Right lung (tissue), 5 donors: Measurements from ENCODE around the gene DCD. TPM values are rescaled to one million over a fixed set of nuclear protein-coding genes. Genes with fewer than 3 reads are reported as not detected.
"Not testable (repeated sequence)": the region's sequence is repeated elsewhere in the genome, so short reads cannot be mapped to it uniquely, and the experiment has no call there.

Experiments used
- DNase-seq, 2 donors: peaks; one replicate each; pipeline ENCODE4 v3.0.0-alpha.2; 2013
- polyA plus RNA-seq, 5 donors: library from polyadenylated mRNA; unstranded; fragments of 120-200 nt; gene quantifications; one replicate each; pipeline versions ENCODE4 v1.2.1 to v1.2.3, GENCODE V29; 2013; ENCODE audit warnings: inconsistent platforms in 1 of 5, low replicate concordance in 1 of 5; ENCODE audit not compliant: insufficient read length in 5 of 5, insufficient read depth in 1 of 5

The DCD gene
- polyA plus RNA-seq, 5 donors, result not detected

DNA sequence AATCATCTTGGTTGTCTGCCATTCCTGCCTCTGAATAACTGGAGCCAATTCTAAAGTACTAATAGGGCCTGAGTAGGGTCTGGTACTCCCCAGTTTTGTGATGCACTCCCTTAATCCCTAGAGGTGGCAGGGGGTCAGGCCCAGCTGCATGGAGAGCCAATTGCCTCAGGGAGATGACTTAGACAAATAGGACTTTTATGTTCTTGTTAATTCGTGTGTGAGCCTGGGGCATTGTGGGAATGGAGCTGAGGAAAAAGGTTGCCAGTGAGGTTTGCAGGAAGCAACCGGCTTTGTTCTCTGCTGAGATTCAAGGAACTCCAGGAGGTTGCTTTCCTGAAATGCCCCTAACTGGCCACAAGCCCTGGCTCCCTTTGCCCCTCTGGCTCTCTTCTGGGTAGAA, 6.8 kb upstream of the DCD start:
- no peak for DNase-seq

DNA sequence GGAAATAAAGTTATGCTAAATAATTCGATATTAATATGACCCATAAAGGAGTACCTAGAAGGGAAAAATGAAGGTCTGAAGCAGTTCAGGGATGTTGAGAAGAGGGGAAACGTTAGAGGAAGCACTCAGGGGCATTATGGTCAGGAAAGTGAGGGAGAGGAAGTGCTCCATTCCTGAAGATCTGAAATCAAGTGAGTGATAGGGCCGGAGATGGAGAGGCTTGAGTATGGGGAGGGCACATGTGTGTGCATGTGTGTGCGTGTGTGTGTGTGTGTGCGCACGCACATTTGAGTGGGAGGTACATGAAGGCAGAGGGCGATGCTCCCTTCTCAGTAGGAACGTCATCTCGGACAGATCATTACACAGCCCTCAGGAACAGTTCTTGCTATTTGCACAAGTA, 4.9 kb upstream of the DCD start:
- DNase-seq, result no peak

DNA sequence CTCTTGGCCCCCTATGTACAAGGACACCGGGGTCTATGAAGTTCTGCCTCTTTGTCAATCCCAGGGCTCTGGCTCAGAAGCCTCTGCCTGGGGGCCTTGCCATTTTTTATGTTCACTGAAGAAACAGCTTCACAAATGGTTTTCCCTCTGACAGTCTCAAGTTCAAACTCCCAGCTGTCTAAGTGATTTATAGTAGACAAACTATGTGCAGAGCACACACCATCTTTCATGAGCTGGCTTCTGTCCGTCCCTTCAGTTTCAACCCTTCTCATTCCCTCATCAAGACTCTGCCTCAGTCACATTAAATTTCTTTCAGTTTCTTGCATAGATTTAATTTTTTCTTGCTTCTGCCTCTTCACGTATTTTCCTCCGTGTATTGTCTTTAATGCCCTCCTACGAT, 2.7 kb upstream of the DCD start:
- DNase-seq, result no peak

DNA sequence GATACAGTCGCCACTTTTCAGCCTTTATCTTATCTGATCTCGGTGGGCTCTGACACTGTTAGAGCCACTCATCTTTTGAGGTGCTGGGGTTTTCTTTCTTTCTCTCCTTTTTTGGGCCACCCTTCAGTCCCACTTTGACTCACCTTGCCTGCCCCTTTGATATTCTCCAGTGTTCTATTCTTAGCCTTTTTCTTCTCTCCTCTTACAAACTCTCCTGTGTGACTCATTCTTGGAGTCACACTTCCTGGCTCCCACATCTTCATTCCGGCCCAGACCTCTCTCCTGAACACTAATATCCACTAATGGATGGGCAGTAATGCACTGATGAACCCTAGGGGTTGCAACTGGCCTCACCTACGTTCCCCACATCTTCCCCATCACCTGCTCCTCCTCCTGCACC, 2.2 kb upstream of the DCD start:
- DNase-seq, result no peak

- DNase-seq, result no peak
Measured at GRCh38 chr12:54649825-54650224, 1.7 kb upstream of the DCD start.

DNA sequence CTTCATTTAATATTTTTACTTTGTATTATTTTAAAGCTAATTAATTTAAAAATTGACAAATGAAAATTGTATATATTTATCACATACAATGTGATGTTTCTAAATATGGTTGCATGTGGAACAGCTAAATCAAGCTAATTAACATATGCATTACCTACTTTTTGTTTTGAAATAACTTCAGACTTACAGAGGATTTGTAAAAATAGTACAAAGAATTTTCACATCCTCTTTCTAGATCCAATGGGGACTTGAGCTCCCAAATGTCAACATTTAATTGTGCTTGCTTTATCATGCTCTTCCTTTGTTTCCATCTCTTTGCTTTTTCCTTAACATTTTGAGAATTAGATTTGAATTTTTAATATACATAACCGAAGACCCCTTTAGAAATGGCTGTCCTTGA, 6.6 kb downstream of the DCD start:
- DNase-seq, result no peak

GRCh38 chr12:54641089-54641488, 7.1 kb downstream of the DCD start:
- DNase-seq, result no peak

DNA sequence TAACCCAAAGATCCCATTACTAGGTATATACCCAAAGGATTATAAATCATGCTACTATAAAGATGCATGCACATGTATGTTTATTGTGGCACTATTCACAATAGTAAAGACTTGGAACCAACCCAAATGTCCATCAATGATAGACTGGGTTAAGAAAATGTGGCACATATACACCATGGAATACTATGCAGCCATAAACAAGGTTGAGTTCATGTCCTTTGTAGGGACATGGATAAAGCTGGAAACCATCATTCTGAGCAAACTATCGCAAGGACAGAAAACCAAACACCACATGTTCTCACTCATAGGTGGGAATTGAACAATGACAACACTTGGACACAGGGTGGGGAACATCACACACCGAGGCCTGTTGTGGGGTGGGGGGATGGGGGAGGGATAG, 9.1 kb downstream of the DCD start:
- not testable (repeated sequence) for DNase-seq

GRCh38 chr12:54634795-54635194, 13.4 kb downstream of the DCD start, which contains the start of gene LACRT:
TSS of gene LACRT (minus strand) at chr12:54634895. CDS start at chr12:54634841, 54 bp downstream.
- DNase-seq, result no peak

DNA sequence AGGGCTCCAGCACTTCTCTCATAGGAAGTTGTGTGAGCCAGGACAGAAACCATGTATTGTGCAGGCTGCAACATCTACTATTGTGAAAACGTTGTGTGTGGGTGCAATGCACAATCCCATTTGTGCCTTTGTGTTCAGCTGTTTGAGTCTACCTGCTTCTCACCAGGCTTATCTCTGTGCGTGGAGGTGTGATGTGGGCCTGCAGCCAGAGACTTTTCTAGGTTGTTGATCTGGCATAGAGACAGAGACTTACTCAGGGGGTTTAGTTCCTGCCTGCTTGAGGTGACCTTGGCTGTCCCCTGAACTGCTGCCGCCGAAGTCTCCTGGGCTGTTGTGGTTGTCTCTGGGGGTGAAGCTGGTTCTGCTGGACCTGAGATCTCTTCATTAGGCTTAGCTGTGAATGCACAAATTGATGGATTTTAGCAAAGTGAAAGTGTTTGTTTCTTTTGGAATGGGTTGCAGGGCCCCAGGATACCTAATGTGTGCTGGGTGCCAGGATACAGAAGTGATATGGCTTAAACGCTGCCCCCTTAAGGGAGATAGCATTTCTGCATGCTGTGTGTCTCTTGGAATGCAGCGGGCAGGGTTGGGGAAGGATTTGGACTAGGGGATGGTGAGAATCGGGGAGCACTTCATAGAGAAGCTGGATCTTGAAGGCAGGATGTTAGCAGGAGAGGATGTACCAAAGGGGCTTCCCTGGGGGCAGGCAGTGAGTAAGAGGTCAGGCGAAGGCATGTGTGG, 16.0 kb downstream of the DCD start:
- no peak for DNase-seq

DNA sequence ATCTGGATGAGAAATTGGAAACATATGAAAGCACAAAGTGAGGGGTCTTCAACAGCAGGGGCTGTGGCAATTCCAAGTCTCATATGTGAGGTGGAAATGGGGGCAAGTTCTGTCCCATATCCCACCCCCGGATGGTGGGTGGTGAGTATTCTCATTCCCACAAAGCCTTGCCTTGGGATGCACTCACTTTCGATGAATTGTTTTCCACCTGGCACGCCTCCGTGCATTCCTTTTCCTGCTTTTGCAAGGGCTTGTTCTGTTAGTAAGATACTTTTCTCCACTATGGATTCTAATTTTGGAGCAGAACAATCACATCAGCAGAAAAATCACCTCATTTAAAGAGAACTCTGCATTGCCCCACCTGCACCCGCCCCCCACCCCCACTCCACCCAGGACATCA, 16.6 kb downstream of the DCD start:
- no peak for DNase-seq

GRCh38 chr12:54629925-54630324, 18.2 kb downstream of the DCD start:
- no peak for DNase-seq

DNA sequence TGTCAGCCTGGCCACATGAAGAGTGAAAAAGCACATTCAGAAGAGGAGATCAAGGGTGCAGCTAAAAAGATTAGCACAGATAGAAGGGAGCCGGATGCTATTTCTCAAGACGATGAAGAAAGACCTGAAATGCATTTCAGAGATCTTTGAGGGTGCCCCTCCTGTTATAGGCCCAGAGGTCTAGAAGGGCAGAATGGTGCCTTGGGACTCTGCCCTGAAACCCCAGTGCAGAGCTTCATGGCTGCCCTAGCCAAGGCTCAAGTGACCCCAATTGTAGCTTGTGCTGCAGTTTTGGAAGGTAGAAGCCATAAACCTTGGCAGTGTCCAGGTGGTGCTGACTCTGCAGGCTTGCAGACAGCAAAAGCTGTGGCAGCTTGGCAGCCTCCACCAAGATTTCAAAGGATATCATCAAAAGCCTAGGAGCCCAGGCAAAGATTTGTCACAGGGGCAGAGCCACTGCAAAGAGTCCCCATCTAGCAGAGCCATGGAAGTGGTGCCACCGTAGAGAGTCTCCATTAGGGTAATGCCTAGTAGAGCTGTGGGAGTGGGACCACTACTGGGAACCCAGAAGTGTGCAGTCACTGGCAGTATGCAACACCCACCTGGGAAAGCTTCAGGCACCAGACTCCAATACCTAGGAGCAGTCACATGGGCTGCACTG, 19.8 kb downstream of the DCD start:
- no peak for DNase-seq

DNA sequence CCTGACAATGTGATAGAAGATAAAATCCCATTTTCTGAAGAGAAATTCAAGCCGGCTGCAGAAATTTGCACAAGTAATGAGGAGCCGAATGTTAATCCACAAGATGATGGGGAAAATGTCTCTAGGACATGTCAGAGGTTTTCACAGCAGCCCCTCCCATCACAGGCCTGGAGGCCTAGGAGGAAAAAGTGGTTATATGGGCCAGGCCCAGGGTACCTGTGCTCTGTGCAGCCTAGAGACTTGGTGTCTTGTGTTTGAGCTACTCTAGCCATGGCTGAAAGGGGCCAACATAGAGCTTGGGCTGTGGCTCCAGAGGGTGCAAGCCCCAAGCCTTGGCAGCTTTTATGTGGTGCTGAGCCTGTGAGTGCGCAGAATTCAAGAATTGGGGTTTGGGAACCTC, 20.9 kb downstream of the DCD start:
- DNase-seq, result no peak

- no peak for DNase-seq
Measured at GRCh38 chr12:54625598-54625997, 22.6 kb downstream of the DCD start.

DNA sequence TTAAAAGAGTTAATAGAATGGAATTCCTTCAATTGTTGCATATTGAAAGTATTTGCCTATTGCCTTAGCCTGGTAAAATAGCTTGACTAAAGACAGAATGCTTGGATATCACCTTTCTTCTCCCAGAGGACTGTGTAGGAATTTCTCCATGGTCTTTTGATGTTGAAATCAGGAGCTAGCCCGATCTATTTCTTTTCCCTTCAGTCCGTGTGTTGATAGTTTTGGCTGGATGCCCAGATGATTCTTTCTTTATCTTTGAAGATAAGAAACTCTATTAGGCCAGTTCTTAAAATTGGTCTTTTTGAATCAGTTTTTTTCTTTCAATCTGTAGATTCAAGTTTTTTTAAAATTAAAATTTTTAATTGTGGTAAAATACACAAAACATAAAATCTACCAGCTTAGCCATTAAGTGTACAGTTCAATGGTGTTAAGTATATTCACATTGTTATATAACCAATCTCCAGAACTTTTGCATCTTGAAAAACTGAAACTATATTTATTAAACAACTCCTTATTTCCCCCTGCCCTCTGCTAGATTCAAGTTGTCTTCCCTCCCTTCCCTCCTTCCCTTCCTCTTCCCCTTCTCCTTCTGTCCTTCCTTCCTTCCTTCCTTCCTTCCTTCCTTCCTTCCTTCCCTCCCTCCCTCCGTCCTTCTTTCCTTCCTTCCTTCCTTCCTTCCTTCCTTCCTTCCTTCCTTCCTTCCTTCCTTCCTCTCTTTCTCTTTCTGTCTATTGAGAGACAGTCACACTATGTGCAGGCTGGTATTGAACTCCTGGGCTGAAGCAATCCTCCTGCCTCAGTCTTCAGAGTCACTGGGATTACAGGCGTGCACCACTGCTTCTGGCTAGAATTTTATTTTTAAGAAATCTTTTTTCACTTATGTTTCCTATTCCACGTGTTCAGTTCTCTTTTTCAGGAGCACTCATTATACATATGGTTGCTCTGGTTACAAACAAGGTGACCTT, 23.6 kb downstream of the DCD start:
- no peak for DNase-seq

GRCh38 chr12:54622463-54623183, 25.5 kb downstream of the DCD start:
- no peak for DNase-seq

DNA sequence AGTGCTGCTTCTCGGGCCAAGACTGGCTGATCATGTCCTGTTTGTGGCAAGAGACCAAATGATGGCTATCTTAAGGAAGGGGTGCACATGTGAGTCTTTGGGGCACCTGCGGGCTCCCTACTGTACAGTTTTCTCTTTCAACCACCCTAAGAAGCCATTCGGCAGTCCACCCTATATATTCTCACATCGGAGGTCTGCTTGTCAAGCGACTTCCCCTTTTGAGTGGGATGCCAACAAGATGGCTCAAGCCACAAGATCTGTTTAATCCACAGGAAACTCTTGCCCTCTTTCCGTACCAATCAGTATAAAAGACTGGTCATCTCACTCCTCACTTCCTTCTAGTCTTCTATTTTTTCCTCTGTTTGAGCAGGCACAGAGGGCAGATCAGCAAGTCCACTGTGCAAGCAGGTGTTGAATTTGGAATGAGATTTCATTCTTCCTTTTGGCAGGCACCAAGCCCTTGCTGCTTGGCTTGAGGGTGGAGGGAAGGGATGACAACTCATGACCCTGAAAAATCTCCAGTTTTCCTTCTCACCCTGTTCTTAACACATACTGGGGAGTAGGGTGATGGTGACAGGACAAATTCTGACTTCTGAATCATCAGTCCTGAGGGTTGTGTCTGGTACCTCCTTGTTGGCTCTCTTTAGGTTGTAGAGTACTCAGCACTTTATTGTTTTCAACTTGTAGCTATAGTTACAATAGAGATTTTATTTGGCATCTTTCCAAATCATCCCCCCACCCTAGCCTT, 31.1 kb downstream of the DCD start:
- no peak for DNase-seq

- no peak for DNase-seq
Measured at GRCh38 chr12:54612225-54612750, 35.9 kb downstream of the DCD start.

DNA sequence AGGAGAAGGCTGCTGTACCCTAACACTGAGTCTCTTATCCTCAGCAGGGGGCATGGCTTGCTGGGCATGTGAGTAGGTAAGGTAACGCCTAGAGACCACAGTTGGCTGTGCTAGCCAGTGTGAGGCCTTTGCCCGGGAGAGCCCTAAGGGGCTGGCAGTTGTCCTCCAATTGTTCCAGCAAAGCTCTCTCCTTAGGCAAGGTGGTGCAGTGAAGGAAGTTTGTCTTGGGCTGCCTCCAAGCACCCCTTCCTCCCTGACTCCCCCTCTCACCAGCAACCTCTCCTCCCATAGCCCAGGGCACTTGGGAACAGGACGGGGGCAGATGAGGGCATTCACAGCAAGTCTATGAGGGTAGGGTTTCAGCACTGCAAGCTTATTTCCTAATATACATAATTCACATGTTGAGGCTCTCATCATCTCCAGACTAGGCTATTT, 36.4 kb downstream of the DCD start:
- no peak for DNase-seq

DNA sequence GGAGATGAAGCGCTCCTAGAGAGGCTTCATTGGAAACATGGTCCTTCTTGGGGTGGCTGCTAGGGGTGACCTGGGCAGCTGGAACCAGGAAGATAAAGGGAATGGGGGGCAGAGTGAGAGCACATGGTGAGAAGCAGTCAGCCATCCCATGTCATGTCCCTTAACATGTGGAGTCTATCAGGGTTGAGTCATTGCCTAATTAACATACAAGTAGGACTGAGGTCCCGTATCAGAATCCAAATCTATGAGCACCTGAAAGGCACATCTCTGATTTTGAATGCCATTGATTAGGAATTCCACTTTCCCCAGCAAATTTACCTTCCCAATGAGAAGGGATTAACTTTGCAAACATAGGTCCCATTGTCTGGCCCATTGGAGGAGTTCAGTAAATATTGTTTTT, 39.4 kb downstream of the DCD start:
- no peak for DNase-seq
